ENCODE results near the gene GABRG2. TPM values are rescaled to one million over a fixed set of nuclear protein-coding genes. Genes with fewer than 3 reads are reported as not detected.

GABRG2 gene
- polyA plus RNA-seq (2013, experiment 1 of 2) = not detected
- not detected for polyA plus RNA-seq (2013, experiment 2 of 2)

DNA sequence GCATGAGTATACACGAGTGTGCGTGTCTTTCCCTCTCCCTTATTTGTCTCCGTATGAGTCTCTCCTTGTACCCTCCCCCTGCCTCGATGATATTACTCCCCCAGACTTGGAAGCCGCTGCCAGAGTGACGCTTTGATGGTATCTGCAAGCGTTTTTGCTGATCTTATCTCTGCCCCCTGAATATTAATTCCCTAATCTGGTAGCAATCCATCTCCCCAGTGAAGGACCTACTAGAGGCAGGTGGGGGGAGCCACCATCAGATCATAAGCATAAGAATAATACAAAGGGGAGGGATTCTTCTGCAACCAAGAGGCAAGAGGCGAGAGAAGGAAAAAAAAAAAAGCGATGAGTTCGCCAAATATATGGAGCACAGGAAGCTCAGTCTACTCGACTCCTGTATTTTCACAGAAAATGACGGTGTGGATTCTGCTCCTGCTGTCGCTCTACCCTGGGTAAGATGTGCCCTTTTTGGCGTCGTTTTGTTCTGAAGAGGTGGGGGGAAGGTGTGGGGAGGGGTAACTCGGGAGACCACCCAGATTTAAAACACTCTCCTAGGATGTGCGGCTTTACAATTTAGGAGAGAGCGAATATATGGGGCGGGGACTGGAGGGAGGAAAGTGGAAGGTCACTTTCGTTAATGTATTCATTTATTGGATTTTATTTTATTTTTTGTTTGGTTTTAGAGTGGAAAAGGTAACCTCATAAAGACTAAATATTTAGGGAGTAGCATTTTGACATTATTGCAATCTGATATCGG is at the start of gene GABRG2:
TSS of gene GABRG2 (plus strand) at position 119 of the 757 bp plus-strand sequence. CDS start at position 346, 227 bp downstream.
- no peak for DNase-seq
- H3K36me3 ChIP-seq (ENCODE audit: control insufficient read depth in 1 of 2, insufficient read depth in 2 of 2, low read depth in 1 of 2, low read length in 2 of 2) = no peaks in the 10 kb centered on the region
- H4K8ac ChIP-seq (ENCODE audit: low read length) = no peak within 1 kb of the TSS
- no peak within 1 kb of the TSS for H4K91ac ChIP-seq (ENCODE audit: low read length)
- peaks cover 8% of the 10 kb centered on the region for H3K9me3 ChIP-seq (ENCODE audit: control insufficient read depth, low read length)
- no peaks in the 10 kb centered on the region for H3K79me1 ChIP-seq (replicated peaks; ENCODE audit: low read length, poor library complexity, severe bottlenecking)
- H2BK120ac ChIP-seq (ENCODE audit: low read depth, low read length) = no peak within 1 kb of the TSS
- no peak within 1 kb of the TSS for H2BK5ac ChIP-seq (ENCODE audit: low read depth, low read length, poor library complexity, severe bottlenecking)
- H3K4me3 ChIP-seq (ENCODE audit: insufficient read depth in 1 of 2, low read depth in 1 of 2, low read length in 2 of 2) = no peak within 1 kb of the TSS
- no peak within 1 kb of the TSS for H2AFZ ChIP-seq (ENCODE audit: low read depth, low read length)
- no peak within 1 kb of the TSS for H3K9ac ChIP-seq (ENCODE audit: low read length)
- no peak within 1 kb of the TSS for H2BK15ac ChIP-seq (ENCODE audit: low read depth, poor library complexity, severe bottlenecking)
- no peak within 1 kb of the TSS for H3K18ac ChIP-seq (ENCODE audit: low read depth in 1 of 2, low read length in 2 of 2)
- no peak within 1 kb of the TSS for H3K4me2 ChIP-seq (ENCODE audit: low read length, poor library complexity, severe bottlenecking)
- H3K23ac ChIP-seq (ENCODE audit: low read length in 2 of 2) = no peak within 1 kb of the TSS
- WGBS = 4% methylated on average over 19 of the region's 21 CpGs
- no peaks in the 10 kb centered on the region for H3K4me1 ChIP-seq (ENCODE audit: control insufficient read depth, insufficient read depth, low read depth, low read length)
- H3K4ac ChIP-seq (ENCODE audit: low read depth in 1 of 2, low read length in 2 of 2) = no peak within 1 kb of the TSS
- no peak within 1 kb of the TSS for H2BK12ac ChIP-seq (ENCODE audit: low read length in 2 of 2)
- H3K14ac ChIP-seq (ENCODE audit: low read length in 2 of 2) = no peak within 1 kb of the TSS
- H3K27ac ChIP-seq (ENCODE audit: low read length, poor library complexity, severe bottlenecking) = no peak within 1 kb of the TSS
- H2AK5ac ChIP-seq (ENCODE audit: low read length, severe bottlenecking) = no peak within 1 kb of the TSS
- H3K27me3 ChIP-seq (ENCODE audit: control insufficient read depth in 1 of 2, insufficient read depth in 1 of 2, low read length in 2 of 2) = no peaks in the 10 kb centered on the region

DNA sequence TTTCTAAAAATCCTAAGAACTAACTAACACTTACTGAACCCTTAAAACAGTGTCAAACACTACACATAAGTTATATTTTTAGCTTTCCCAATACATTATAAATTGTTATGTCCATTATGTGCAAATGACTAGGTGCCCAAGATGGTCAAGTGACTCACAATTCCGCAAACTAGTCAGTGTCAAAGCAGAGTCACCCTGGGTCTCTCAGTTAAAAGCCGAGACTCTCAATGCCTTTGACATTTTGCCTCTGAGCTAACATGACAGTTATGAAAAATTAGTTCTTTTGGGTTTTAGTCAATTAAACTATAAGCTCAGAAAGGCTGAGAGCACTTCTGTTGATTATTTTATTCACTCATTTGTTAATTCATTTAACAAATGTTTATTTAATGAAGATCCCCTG is 42.3 kb upstream of the GABRG2 start:
- Histone ChIP-seq H3K27ac (ENCODE audit: low read length, poor library complexity, severe bottlenecking) (no peak overlapping the region), H3K27me3 (ENCODE audit: control insufficient read depth in 1 of 2, insufficient read depth in 1 of 2, low read length in 2 of 2) (no peaks in the 10 kb centered on the region), H3K4ac (ENCODE audit: low read depth in 1 of 2, low read length in 2 of 2) (no peak overlapping the region), H3K36me3 (ENCODE audit: control insufficient read depth in 1 of 2, insufficient read depth in 2 of 2, low read depth in 1 of 2, low read length in 2 of 2) (no peaks in the 10 kb centered on the region), H2BK5ac (ENCODE audit: low read depth, low read length, poor library complexity, severe bottlenecking) (no peak overlapping the region), H3K18ac (ENCODE audit: low read depth in 1 of 2, low read length in 2 of 2) (no peak overlapping the region), H4K8ac (ENCODE audit: low read length) (no peak overlapping the region), H2AFZ (ENCODE audit: low read depth, low read length) (no peak overlapping the region), H2BK12ac (ENCODE audit: low read length in 2 of 2) (no peak overlapping the region), H3K14ac (ENCODE audit: low read length in 2 of 2) (no peak overlapping the region), H4K91ac (ENCODE audit: low read length) (no peak overlapping the region), H3K4me2 (ENCODE audit: low read length, poor library complexity, severe bottlenecking) (no peak overlapping the region), H3K9me3 (ENCODE audit: control insufficient read depth, low read length) (peaks cover 11% of the 10 kb centered on the region), H2BK120ac (ENCODE audit: low read depth, low read length) (no peak overlapping the region), H3K4me3 (ENCODE audit: insufficient read depth in 1 of 2, low read depth in 1 of 2, low read length in 2 of 2) (no peak overlapping the region), H3K9ac (ENCODE audit: low read length) (no peak overlapping the region), H3K79me1 (replicated peaks; ENCODE audit: low read length, poor library complexity, severe bottlenecking) (no peaks in the 10 kb centered on the region), H3K4me1 (ENCODE audit: control insufficient read depth, insufficient read depth, low read depth, low read length) (no peaks in the 10 kb centered on the region), H3K23ac (ENCODE audit: low read length in 2 of 2) (no peak overlapping the region), H2AK5ac (ENCODE audit: low read length, severe bottlenecking) (no peak overlapping the region), H2BK15ac (ENCODE audit: low read depth, poor library complexity, severe bottlenecking) (no peak overlapping the region)
- DNase-seq = no peak
- WGBS = 76% methylated on average over 2 of the region's 2 CpGs

DNA sequence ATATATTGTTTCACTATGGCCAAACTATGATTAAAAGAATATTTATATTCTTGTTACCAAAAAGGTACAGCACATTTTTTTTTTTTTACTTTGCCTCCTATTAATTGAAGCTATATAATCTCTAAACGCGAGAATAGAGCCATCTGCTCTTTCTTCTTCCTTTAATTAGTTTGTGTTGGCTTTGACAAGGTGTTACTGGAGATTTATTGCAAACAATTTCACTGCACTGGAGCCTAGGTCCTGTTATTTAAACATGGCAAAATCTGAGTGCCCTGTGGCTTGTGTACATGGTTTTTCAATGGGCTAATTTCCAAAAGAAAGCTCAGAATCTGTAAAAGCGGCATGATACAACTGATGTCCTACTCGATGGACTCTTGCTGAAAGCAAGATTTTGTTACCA is 40.8 kb upstream of the GABRG2 start:
- Histone ChIP-seq H3K36me3 (ENCODE audit: control insufficient read depth in 1 of 2, insufficient read depth in 2 of 2, low read depth in 1 of 2, low read length in 2 of 2) (no peaks in the 10 kb centered on the region), H3K27ac (ENCODE audit: low read length, poor library complexity, severe bottlenecking) (no peak overlapping the region), H3K79me1 (replicated peaks; ENCODE audit: low read length, poor library complexity, severe bottlenecking) (no peaks in the 10 kb centered on the region), H3K9ac (ENCODE audit: low read length) (no peak overlapping the region), H2AFZ (ENCODE audit: low read depth, low read length) (no peak overlapping the region), H3K9me3 (ENCODE audit: control insufficient read depth, low read length) (peaks cover 7% of the 10 kb centered on the region), H3K23ac (ENCODE audit: low read length in 2 of 2) (no peak overlapping the region), H2BK12ac (ENCODE audit: low read length in 2 of 2) (no peak overlapping the region), H3K27me3 (ENCODE audit: control insufficient read depth in 1 of 2, insufficient read depth in 1 of 2, low read length in 2 of 2) (no peaks in the 10 kb centered on the region), H2BK120ac (ENCODE audit: low read depth, low read length) (no peak overlapping the region), H3K4me3 (ENCODE audit: insufficient read depth in 1 of 2, low read depth in 1 of 2, low read length in 2 of 2) (no peak overlapping the region), H3K4me1 (ENCODE audit: control insufficient read depth, insufficient read depth, low read depth, low read length) (no peaks in the 10 kb centered on the region), H2BK15ac (ENCODE audit: low read depth, poor library complexity, severe bottlenecking) (no peak overlapping the region), H4K91ac (ENCODE audit: low read length) (no peak overlapping the region), H2BK5ac (ENCODE audit: low read depth, low read length, poor library complexity, severe bottlenecking) (no peak overlapping the region), H3K14ac (ENCODE audit: low read length in 2 of 2) (no peak overlapping the region), H2AK5ac (ENCODE audit: low read length, severe bottlenecking) (no peak overlapping the region), H3K4ac (ENCODE audit: low read depth in 1 of 2, low read length in 2 of 2) (no peak overlapping the region), H3K4me2 (ENCODE audit: low read length, poor library complexity, severe bottlenecking) (no peak overlapping the region), H4K8ac (ENCODE audit: low read length) (no peak overlapping the region), H3K18ac (ENCODE audit: low read depth in 1 of 2, low read length in 2 of 2) (no peak overlapping the region)
- no CpG with 5 or more reads among the region's 4 CpGs for WGBS
- DNase-seq = no peak

DNA sequence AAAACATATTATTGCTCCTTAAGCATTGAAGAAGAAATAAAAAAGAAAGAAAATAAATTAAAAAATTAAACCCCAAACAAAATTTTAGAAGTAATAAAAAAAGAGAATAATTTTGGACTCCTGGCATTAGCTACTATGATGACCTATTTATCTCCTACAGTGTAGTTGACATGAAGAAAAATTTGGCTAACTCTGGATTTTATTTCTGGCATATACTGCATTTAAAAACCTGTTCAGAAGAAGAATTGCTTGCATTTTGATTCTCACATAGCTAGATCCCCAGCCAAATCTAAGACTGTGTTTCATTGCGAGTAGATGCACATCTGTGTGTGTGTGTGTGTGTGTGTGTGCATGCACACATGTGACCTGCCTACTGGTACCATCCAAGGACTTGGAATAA is 30.1 kb upstream of the GABRG2 start:
- no peaks in the 10 kb centered on the region for H3K27me3 ChIP-seq (ENCODE audit: control insufficient read depth in 1 of 2, insufficient read depth in 1 of 2, low read length in 2 of 2)
- no peaks in the 10 kb centered on the region for H3K36me3 ChIP-seq (ENCODE audit: control insufficient read depth in 1 of 2, insufficient read depth in 2 of 2, low read depth in 1 of 2, low read length in 2 of 2)
- H3K79me1 ChIP-seq (replicated peaks; ENCODE audit: low read length, poor library complexity, severe bottlenecking) = no peaks in the 10 kb centered on the region
- 63% methylated on average over 1 of the region's 1 CpG for WGBS
- no peak overlapping the region for H2BK15ac ChIP-seq (ENCODE audit: low read depth, poor library complexity, severe bottlenecking)
- no peak overlapping the region for H2BK5ac ChIP-seq (ENCODE audit: low read depth, low read length, poor library complexity, severe bottlenecking)
- no peak overlapping the region for H3K4me3 ChIP-seq (ENCODE audit: insufficient read depth in 1 of 2, low read depth in 1 of 2, low read length in 2 of 2)
- DNase-seq = no peak
- no peaks in the 10 kb centered on the region for H3K4me1 ChIP-seq (ENCODE audit: control insufficient read depth, insufficient read depth, low read depth, low read length)
- H3K9ac ChIP-seq (ENCODE audit: low read length) = no peak overlapping the region
- H3K4ac ChIP-seq (ENCODE audit: low read depth in 1 of 2, low read length in 2 of 2) = no peak overlapping the region
- H3K4me2 ChIP-seq (ENCODE audit: low read length, poor library complexity, severe bottlenecking) = no peak overlapping the region
- H3K23ac ChIP-seq (ENCODE audit: low read length in 2 of 2) = no peak overlapping the region
- no peak overlapping the region for H2BK120ac ChIP-seq (ENCODE audit: low read depth, low read length)
- H4K91ac ChIP-seq (ENCODE audit: low read length) = no peak overlapping the region
- peaks cover 8% of the 10 kb centered on the region for H3K9me3 ChIP-seq (ENCODE audit: control insufficient read depth, low read length)
- H2BK12ac ChIP-seq (ENCODE audit: low read length in 2 of 2) = no peak overlapping the region
- no peak overlapping the region for H3K18ac ChIP-seq (ENCODE audit: low read depth in 1 of 2, low read length in 2 of 2)
- no peak overlapping the region for H2AFZ ChIP-seq (ENCODE audit: low read depth, low read length)
- no peak overlapping the region for H2AK5ac ChIP-seq (ENCODE audit: low read length, severe bottlenecking)
- no peak overlapping the region for H4K8ac ChIP-seq (ENCODE audit: low read length)
- no peak overlapping the region for H3K14ac ChIP-seq (ENCODE audit: low read length in 2 of 2)
- no peak overlapping the region for H3K27ac ChIP-seq (ENCODE audit: low read length, poor library complexity, severe bottlenecking)

Measured in mesenchymal stem cell (in vitro differentiated cells and primary cell).